Upper lobe of left lung (tissue), 6 donors: ENCODE measurements around the gene DIO1. TPM values are rescaled to one million over a fixed set of nuclear protein-coding genes. Genes with fewer than 3 reads are reported as not detected.

Experiments
- ATAC-seq, 2 donors: fragments of 200-7000 bp; cut with Tn5 transposase; one replicate each; pipeline ENCODE4 v1.9.1; 2022; ENCODE audit warnings: mild to moderate bottlenecking in 2 of 2, moderate library complexity in 2 of 2; ENCODE audit not compliant: low FRiP score in 2 of 2
- DNase-seq, 2 donors: peaks; one replicate each; pipeline ENCODE4 v3.0.0-alpha.2; 2019 to 2020
- H3K27ac ChIP-seq, 4 donors: fragments of 200-600 bp; sonication (generic); one replicate each; pipeline ENCODE4 v1.5.1; 2016 to 2019
- H3K27me3 ChIP-seq, 4 donors: fragments of 200-600 bp; sonication (generic); one replicate each; pipeline ENCODE4 v1.5.1; 2017 to 2019
- H3K36me3 ChIP-seq, 4 donors: fragments of 200-600 bp; sonication (generic); one replicate each; pipeline ENCODE4 v1.5.1; 2016 to 2019
- H3K4me1 ChIP-seq, 4 donors: fragments of 200-600 bp; sonication (generic); one replicate each; pipeline ENCODE4 v1.5.1; 2018 to 2019
- H3K4me3 ChIP-seq, 4 donors: fragments of 200-600 bp; sonication (generic); one replicate each; pipeline ENCODE4 v1.5.1; 2017 to 2019; ENCODE audit warnings: mild to moderate bottlenecking in 2 of 4, moderate library complexity in 1 of 4
- H3K9me3 ChIP-seq, 4 donors: fragments of 200-600 bp; sonication (generic); one replicate each; pipeline ENCODE4 v1.5.1; 2018 to 2019
- CTCF ChIP-seq, 6 experiments: fragments of 450-650 bp in 4 of 6; fragments of 200-600 bp in 2 of 6; sonication (generic) in 2 of 6; IDR thresholded peaks; one replicate each; pipeline ENCODE4 v1.5.1; 2016 to 2019; ENCODE audit warnings: antibody characterized with exemption in 6 of 6
- EP300 ChIP-seq, 4 donors: sonication (generic); formaldehyde crosslinking; IDR thresholded peaks; one replicate each; pipeline ENCODE4 v1.5.1; 2017; ENCODE audit warnings: antibody characterized with exemption in 4 of 4, control low read depth in 2 of 4
- POLR2A ChIP-seq, 4 donors: fragments of 450-650 bp; IDR thresholded peaks; one replicate each; pipeline ENCODE4 v1.5.1; 2016 to 2017; ENCODE audit warnings: antibody characterized with exemption in 4 of 4, mild to moderate bottlenecking in 2 of 4
- POLR2AphosphoS5 ChIP-seq, 2 donors: sonication (generic); formaldehyde crosslinking; IDR thresholded peaks; one replicate each; pipeline ENCODE4 v1.5.1; 2017; ENCODE audit warnings: antibody characterized with exemption in 2 of 2
- WGBS, 2 donors: methylation state at CpG; one replicate each; pipeline ENCODE4 v1.1.5; 2017 to 2018; 5-methylcytosine and 5-hydroxymethylcytosine counted together
- total RNA-seq, 6 donors: library from RNA; depleted of rRNA in 4 of 6; stranded (reverse); fragments of >200 nt in 4 of 6; gene quantifications; one replicate each; pipeline versions ENCODE4 v1.1.0 to v1.2.1, GENCODE V29; 2016 to 2021
- donor health status: DM: no; HTN: no; CAD: no; lungs with moderate emphysema.
- donor health status: DM: no; HTN: yes; CAD: no; lungs with severe emphysema.

DIO1 gene
- total RNA-seq, 6 donors from 2014 or later, result 0.20 TPM; not detected in 5

DNA sequence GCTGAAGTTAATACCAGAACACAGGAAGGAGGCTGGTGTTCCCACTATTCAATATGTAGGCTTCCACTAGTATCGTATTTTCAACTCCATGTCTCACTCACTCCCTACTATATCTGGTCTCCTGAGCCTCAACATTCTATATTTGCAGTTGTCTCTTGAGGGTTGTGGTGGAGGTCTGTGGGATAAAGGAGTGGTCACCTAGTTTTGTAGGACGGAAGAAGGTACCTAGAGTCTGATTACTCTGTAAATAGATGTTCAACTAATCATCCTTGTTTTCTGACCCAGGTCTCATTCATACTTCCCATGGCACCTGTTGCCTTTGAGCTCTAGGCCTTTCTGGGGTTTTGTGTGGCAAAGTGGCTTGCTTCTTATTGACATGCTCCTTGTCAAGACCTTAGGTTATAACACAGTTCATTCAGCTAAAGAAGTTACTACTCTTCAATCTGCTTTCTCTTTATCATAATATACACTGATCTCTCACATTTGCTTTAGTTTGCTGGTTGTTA lies 33.4 kb downstream of the DIO1 start:
- DNase-seq, result no peak
- Histone ChIP-seq H3K27me3 (no peaks in the 10 kb centered on the region), H3K27ac (no peak overlapping the region), H3K9me3 (no peaks in the 10 kb centered on the region), H3K4me1 (no peaks in the 10 kb centered on the region), H3K36me3 (peaks cover 0 to 43% (median 14%) of the 10 kb centered on the region in 4 donors), H3K4me3 (no peak overlapping the region)
- 91 to 98% methylated on average over 2 of the region's 2 CpGs for WGBS, 2 donors
- TF ChIP-seq EP300 (IDR thresholded peaks at IDR 0.05) (no peak), POLR2AphosphoS5 (IDR thresholded peaks at IDR 0.05) (no peak), CTCF (IDR thresholded peaks at IDR 0.05) (no peak), POLR2A (IDR thresholded peaks at IDR 0.05) (no peak)
- ATAC-seq, result no peak

DNA sequence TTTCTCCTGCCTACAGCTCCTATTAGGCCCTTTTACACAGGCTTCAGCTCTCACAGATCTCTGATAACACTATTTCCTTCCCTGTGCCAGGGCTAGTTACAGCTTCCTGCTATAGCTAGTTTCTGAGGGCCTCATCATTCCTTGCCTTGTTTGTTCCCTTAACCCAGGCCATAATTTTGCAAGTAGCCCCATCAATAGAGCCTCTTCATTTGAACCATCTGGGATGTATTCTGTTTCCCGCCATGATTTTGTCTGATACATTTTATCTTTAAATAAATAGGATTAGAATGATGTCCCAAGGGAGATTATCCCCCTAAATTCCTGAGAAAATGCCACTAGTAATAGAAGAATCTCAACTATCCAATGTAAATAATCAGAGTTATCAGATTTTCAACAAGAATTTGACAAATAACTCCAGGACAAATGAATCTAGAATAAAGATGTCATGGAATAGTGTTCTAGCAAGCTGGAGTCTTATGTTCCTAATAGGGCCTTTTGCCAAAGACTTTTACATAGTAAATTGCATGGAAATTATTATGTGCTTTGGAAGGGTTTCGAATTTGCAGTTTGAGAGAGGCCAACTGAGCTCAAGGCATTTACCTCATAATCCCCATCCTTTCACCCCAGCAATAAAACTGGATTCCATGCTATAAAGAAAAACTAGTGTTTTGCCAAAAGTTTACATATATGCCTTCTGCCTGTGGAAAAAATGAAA lies 35.4 kb downstream of the DIO1 start:
- peaks cover 0 to 26% (median 6%) of the 10 kb centered on the region in 4 donors for H3K36me3 ChIP-seq
- 94 to 95% methylated on average over 2 of the region's 2 CpGs for WGBS, 2 donors
- peaks cover 0 to 6% (median 2%) of the 10 kb centered on the region in 4 donors for H3K9me3 ChIP-seq
- DNase-seq, result no peak
- H3K4me1 ChIP-seq, result no peaks in the 10 kb centered on the region
- H3K27ac ChIP-seq, result no peak overlapping the region
- no peak for ATAC-seq
- TF ChIP-seq POLR2A (IDR thresholded peaks at IDR 0.05) (no peak), POLR2AphosphoS5 (IDR thresholded peaks at IDR 0.05) (no peak), CTCF (IDR thresholded peaks at IDR 0.05) (no peak), EP300 (IDR thresholded peaks at IDR 0.05) (no peak)
- no peaks in the 10 kb centered on the region for H3K27me3 ChIP-seq
- no peak overlapping the region for H3K4me3 ChIP-seq

GRCh38 chr1:53930932-53931331 lies 36.9 kb downstream of the DIO1 start:
- Histone ChIP-seq H3K36me3 (peaks cover 0 to 25% (median 9%) of the 10 kb centered on the region in 4 donors), H3K27ac (no peak overlapping the region), H3K9me3 (peaks cover 0 to 6% (median 3%) of the 10 kb centered on the region in 4 donors), H3K4me1 (no peaks in the 10 kb centered on the region), H3K27me3 (no peaks in the 10 kb centered on the region), H3K4me3 (no peak overlapping the region)
- WGBS, 2 donors, result 93 to 96% methylated on average over 3 of the region's 3 CpGs
- no peak for ATAC-seq
- TF ChIP-seq CTCF (IDR thresholded peaks at IDR 0.05), result no peak
- TF ChIP-seq POLR2A (IDR thresholded peaks at IDR 0.05), result no peak
- no peak for TF ChIP-seq POLR2AphosphoS5 (IDR thresholded peaks at IDR 0.05)
- TF ChIP-seq EP300 (IDR thresholded peaks at IDR 0.05), result no peak
- no peak for DNase-seq

GRCh38 chr1:53931523-53931922 lies 37.5 kb downstream of the DIO1 start:
- peaks cover 0 to 25% (median 9%) of the 10 kb centered on the region in 4 donors for H3K36me3 ChIP-seq
- DNase-seq (no peak), ATAC-seq (no peak)
- no peaks in the 10 kb centered on the region for H3K27me3 ChIP-seq
- no peak overlapping the region for H3K27ac ChIP-seq
- no peak overlapping the region for H3K4me3 ChIP-seq
- WGBS, 2 donors, result 97 to 98% methylated on average over 2 of the region's 2 CpGs
- peaks cover 0 to 6% (median 3%) of the 10 kb centered on the region in 4 donors for H3K9me3 ChIP-seq
- no peaks in the 10 kb centered on the region for H3K4me1 ChIP-seq
- TF ChIP-seq POLR2A (IDR thresholded peaks at IDR 0.05) (no peak), EP300 (IDR thresholded peaks at IDR 0.05) (no peak), CTCF (IDR thresholded peaks at IDR 0.05) (no peak), POLR2AphosphoS5 (IDR thresholded peaks at IDR 0.05) (no peak)
